Muscle of back (tissue), 11 donors: ENCODE measurements around the gene ZSWIM4. TPM values are rescaled to one million over a fixed set of nuclear protein-coding genes. Genes with fewer than 3 reads are reported as not detected.
A peak's percentile ranks its signal among the peaks of the same experiment; 100 is the strongest.

Source experiments
- DNase-seq, 3 donors: peaks; one replicate each; pipeline versions ENCODE4 v3.0.0 to v3.0.0-alpha.2; 2013
- polyA plus RNA-seq, 10 donors: library from polyadenylated mRNA; unstranded; fragments of 120-200 nt; gene quantifications; one replicate each; pipeline ENCODE4 v1.2.1, GENCODE V29; 2013; ENCODE audit not compliant: insufficient read length in 10 of 10

Gene ZSWIM4
- polyA plus RNA-seq, 10 donors: 2.5 to 5.5 (median 3.2) TPM

DNA sequence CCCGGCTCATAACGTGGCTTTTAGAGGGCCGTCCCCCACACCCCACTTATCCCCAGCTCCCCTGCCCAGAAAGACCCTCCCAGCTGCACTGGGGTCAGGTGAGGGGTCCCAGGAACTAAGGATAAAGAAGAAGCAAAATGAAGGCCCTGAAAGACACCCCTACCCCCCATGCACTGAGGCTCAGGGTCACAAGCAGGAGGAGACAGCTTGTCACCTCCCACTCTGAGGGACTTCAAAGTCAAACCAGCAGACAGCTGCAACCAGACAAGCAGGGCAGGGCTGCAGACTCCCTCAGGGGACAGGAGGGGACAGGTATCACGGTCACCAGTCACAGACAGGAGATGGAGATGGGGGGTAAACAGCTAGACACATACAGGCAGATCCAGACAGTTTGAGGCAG is 75.6 kb downstream of the ZSWIM4 start:
- no peak for DNase-seq

DNA sequence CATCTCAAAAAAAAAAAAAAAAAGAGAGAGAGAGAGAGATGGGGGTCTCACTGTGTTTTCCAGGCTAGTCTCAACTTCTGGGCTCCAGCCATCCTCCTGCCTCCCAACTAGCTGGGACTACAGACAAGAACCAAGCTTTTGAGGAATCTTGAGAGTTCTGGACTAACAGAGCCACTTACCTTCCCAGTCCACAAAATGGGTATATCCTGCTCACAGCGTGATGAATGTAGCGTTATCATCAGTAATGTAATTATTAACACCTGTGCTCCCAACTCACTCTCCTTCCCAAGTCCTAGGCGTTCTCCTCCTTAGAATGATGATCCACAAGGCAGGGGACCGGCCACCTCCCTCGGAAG is 77.1 kb downstream of the ZSWIM4 start:
- DNase-seq: no peak

DNA sequence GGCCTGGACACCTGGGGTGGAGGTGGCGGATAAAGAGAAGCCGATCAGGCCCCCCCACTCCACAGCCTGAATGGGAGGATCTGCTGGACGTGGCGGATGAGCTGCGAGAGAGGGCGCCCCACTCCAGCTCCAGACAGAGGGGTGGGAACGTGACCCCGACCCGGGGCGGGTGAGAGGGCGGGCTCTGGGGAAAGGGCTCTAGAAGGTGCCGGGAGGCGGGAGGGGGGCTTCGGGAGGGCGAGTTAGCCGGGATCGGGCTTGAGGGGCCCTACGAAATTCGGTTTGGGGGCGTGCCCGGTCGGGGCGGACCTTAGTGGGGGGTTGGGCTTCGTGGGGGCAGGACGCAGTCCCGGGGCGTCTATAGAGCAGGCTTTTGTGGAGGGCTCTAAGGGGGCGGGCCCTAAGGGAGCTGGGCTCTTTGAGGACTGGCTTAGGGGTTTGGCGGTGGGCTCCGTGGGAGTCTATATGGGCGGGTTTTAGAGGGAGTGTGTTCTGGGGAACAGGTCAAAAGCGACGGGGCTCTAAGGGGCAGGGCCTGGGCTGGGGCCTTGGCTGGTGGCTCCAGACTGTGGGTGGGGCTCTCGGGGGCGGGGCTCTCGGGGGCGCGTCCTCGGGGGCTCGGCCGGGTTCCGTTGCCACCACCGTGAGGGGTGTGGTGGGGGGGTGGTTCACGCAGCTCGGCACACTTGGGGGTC is 77.6 kb downstream of the ZSWIM4 start:
- peak in 1 of 3 donors; percentile 76 for DNase-seq

DNA sequence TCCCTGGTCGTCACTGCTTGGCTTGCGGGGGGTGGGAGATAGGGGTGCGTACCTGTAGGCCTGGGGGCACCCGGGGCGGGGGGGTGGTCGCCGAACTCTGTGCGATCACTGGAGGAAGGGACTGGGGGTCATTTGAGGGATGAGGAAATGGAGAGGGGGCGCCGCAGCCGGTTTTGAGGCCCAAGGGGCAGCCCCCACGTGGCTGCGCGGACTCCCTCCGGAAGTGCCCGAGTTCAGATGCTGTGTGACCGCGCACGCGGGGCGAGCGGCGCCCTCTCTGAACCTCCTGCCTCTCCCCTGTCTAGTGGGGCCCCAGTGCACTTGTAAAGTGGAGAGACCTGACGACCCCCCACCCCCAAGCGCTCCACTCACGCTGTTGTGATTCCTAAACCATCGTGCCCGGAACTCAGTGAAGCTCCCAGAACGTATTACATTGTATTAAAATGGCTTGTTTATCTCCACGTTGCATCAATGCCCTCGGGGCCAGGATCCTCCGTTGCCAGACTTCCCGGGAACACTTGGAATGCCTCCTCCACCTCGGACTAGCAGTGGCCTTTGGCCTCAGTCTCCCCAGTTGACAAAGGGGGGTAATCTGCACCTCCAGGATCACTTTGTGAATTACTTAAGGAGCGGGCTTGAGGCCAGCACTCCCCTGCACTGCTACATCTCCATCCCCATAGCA is 78.7 kb downstream of the ZSWIM4 start:
- peak in 1 of 3 donors; percentile 53 for DNase-seq

DNA sequence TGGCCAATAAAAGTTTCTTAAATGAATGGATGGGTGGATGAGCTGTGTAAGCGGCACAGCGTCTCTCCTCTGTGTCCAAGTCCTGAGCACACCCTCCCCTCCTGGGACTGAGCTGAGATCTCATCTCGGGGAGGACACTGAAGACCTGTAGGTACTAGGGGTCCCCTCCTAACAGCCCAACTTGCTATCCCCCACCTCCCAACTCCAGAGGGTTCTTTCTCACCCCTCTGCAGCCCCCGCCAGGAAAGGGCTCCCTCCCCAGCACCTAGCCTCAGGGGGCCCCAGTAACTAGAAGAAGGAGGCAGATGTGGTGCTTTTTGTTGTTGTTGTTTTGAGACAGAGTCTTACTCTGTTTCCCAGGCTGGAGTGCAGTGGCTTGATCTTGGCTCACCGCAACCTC is 80.6 kb downstream of the ZSWIM4 start:
- no peak for DNase-seq

DNA sequence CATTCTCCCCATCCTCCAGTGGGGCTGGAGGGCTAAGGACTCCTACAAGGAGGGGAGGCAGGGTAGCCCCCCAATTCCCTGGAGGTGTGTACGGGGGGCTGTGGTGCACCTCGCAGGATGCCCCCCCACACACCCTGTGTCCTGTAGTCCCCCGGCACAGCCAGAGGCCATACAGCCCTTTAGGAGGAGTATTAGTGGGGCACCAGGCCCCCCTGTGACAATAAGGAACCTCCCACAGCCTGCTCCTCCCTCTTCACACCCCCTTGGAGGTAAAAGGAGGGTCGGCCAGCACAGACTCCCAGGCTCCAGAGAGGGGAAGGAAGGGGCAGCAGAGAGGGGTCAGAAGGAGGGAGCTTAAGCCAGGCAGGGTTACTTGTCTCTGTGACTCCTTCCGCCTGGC is 81.6 kb downstream of the ZSWIM4 start, which contains the start of gene NANOS3:
TSS of gene NANOS3 (plus strand) at position 301 of the 400 bp plus-strand sequence. CDS start 115 bp downstream, outside the sequence.
- no peak for DNase-seq

DNA sequence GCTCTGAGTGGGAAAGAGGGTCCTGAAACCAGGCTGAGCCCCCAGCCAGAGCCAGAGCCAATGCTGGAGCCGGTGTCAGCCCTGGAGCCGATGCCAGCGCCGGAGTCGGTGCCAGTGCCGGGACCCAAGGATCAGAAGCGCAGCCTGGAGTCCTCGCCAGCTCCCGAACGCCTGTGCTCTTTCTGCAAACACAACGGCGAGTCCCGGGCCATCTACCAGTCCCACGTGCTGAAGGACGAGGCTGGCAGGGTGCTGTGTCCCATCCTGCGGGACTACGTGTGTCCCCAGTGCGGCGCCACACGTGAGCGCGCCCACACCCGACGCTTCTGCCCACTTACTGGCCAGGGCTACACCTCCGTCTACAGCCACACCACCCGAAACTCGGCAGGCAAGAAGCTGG is 82.1 kb downstream of the ZSWIM4 start:
- DNase-seq: no peak

DNA sequence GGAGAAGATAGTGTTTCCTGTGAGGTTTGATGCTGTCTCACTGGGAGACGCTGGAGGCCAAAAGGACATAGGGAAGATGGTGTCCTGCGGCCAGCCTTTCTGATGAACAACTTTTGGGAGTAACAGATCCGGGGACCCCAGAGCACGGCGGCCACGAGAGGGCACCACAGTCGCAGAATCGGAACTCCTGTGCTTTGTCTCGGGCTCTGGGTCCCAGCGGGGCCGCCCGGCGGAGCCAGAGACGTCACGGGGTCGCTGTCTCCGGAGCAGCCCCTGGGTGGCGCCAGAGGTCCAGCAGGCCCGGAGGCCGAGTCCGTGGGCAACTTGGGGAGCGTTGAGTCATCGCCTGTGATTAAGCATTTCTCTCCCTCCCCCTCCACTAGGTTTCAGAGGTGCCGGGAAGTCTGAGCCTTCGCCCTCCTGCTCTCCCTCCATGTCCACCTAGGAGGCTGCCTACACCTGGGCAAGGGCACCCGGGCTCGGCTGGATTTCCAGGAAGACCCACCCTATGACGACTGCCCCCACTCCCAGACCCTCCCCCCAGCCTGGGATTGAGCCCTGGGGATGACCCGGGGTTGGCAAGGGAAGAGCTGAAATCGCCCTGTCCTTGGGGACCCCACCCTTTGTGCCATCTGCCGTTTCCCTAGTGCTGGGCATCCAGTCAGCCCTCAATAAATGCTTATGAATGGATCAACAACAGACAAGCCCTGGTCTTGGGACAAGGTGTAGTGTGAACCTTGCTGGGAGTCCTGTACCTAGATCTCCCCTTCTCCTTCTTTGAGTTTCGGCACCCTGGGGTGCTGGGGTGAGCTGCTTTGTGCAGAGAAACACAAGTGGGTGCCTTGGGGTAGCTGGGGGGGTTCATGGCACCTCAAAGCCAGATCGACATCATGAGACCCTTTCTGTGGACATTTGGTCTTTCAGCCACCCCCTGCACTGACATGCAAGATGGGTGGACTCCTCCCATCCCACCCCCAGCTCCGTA is 85.1 kb downstream of the ZSWIM4 start:
- peak; percentile 92 to 97 (median 95) for DNase-seq

DNA sequence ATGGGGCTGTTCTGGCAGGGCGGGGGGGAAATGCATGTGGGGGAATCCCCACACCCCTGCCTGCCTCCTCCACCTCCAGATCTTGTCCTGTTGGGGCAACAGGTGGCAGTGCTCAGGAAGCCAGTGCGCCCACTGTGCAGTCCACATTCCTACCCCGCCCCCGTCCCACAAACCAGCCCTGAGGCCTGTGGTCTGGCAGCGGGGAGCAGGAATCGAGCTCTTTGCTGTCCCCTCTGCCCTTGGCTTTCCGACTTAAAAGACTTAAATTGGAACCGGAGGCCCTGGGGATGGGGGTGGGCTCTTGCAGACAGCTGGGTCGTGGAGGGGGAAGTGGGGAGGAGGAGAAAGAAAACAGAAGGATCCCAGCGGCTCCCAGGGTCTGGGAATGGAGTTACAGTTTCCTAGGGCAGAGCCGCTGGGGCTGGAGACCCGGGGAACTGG is 86.0 kb downstream of the ZSWIM4 start:
- DNase-seq: peak in 1 of 3 donors; percentile 55

Other genes starting within 250 kb of the ZSWIM4 start
- gene MRI1, start 30.9 kb upstream of the ZSWIM4 start, polyA plus RNA-seq: 10 to 100 TPM; 13.6 to 22.0 (median 15.5) TPM
- gene C19orf53, start 21.0 kb upstream of the ZSWIM4 start, polyA plus RNA-seq: 100 to 1,000 TPM in 6 of 10 donors, 10 to 100 TPM in 4; 81.1 to 140 (median 107) TPM
- 1 to 10 TPM in 7 of 10 donors, under 1 TPM in 3; 0.57 to 2.0 (median 1.3) TPM for gene NANOS3, start 81.7 kb downstream of the ZSWIM4 start, polyA plus RNA-seq
- gene BRME1, start 110.7 kb downstream of the ZSWIM4 start, polyA plus RNA-seq: 1 to 10 TPM; 2.6 to 4.7 (median 4.1) TPM
- 10 to 100 TPM; 10.5 to 16.4 (median 12.8) TPM for gene CC2D1A, start 110.8 kb downstream of the ZSWIM4 start, polyA plus RNA-seq
- 1 to 10 TPM in 4 of 10 donors, under 1 TPM in 6; 0.26 to 1.7 (median 0.83) TPM for gene PODNL1, start 143.0 kb downstream of the ZSWIM4 start, polyA plus RNA-seq
- gene DCAF15, start 157.1 kb downstream of the ZSWIM4 start, polyA plus RNA-seq: 10 to 100 TPM; 15.9 to 23.8 (median 18.4) TPM
- 1 to 10 TPM; 4.7 to 8.4 (median 6.9) TPM for gene RFX1, start 210.9 kb downstream of the ZSWIM4 start, polyA plus RNA-seq
- not detected for gene RLN3, start 232.7 kb downstream of the ZSWIM4 start, polyA plus RNA-seq
- gene IL27RA, start 236.3 kb downstream of the ZSWIM4 start, polyA plus RNA-seq: 1 to 10 TPM; 1.5 to 6.6 (median 3.2) TPM